GM18951 (cell line): Measurements from ENCODE around the gene SCAMP2.
A peak's percentile ranks its signal among the peaks of the same experiment; 100 is the strongest.
"Not testable (repeated sequence)": the region's sequence is repeated elsewhere in the genome, so short reads cannot be mapped to it uniquely, and the experiment has no call there.

Experiments
- POLR2A ChIP-seq: IDR thresholded peaks from 4 replicates; pipeline ENCODE4 v1.6.1; 2011; ENCODE audit warnings: mild to moderate bottlenecking; ENCODE audit not compliant: insufficient read length, insufficient read depth; ENCODE audit errors: extremely low read depth
- in situ Hi-C: fragments of 300-500 bp; cut with MboI; formaldehyde crosslinking; loops from one replicate; pipeline ENCODE4 v1.12.0; 2022; ENCODE audit warnings: low sequenced_read_pairs, mixed read lengths, inconsistent platforms; ENCODE audit not compliant: unreplicated experiment

The SCAMP2 gene

GRCh38 chr15:74901612-74902063 lies 28.5 kb upstream of the SCAMP2 start:
- no peak for TF ChIP-seq POLR2A
- in situ Hi-C loops = no loop called here

- in situ Hi-C loops = loop anchor here (10.0 kb wide), 1 partner anchor 52 kb away; the partner anchor contains the start of gene ULK3
- no peak for TF ChIP-seq POLR2A
These were observed 24.1 kb upstream of the SCAMP2 start for GRCh38 chr15:74897300-74897701.

DNA sequence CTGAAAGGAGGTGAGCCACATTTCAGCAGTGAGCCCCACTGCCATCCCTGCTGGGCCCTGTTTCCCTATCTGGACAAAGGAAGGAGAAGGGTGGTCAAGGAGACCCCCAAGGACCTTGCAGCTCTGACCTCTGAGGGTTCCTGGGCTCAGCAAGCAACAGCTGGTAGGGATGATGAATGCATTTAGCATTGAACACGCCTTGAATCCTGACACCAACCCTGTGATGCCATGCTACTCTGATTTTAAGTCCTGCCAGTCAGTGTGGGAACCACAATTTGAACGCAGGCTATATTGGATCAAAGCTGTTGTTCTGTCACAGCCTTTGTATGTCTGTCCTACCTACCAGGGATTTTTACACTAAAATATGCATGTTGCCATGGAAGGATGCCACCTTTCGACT lies 23.2 kb upstream of the SCAMP2 start:
- TF ChIP-seq POLR2A = no peak
- in situ Hi-C loops = loop anchor here (10.0 kb wide), 1 partner anchor 52 kb away; the partner anchor contains the start of gene ULK3

GRCh38 chr15:74895830-74896229 lies 22.7 kb upstream of the SCAMP2 start:
- in situ Hi-C loops = loop anchor here (10.0 kb wide), 1 partner anchor 51 kb away; the partner anchor contains the start of gene ULK3
- no peak for TF ChIP-seq POLR2A

DNA sequence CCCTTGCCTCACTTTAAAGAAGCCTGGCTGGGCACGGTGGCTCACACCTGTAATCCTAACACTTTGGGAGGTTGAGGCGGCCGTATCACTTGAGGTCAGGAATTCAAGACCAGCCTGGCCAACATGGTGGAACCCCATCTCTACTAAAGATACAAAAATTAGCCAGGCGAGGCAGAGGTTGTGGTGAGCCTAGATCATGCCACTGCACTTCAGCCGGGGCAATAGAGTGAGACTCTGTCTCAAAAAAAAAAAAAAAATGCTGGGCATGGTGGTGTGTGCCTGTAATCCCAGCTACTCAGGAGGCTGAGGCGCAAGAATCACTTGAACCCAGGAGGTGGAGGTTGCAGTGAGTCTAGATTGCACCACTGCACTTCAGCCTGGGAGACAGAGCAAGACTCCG lies 21.2 kb upstream of the SCAMP2 start:
- in situ Hi-C loops = loop anchor here (10.0 kb wide), 1 partner anchor 50 kb away; the partner anchor contains the start of gene ULK3

DNA sequence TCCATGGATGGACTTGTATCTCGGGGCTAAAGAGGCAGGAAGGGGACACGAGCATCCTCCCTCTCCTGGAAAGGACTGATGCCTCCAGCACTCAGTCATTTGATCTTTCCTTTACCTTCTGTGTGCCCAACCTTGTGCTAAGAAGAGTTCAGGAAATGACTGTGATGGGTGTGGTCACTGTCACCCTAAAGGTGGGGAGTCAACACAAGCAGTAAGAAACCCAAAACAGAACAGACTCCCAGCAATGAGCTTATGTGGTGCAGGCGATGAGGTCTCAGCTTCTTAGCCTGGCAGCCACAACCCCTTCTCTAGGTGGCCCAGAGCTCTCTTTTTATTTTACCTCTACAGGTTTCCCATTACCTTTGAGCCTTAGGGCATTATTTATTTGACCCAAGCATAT lies 20.5 kb upstream of the SCAMP2 start:
- in situ Hi-C loops = loop anchor here (10.0 kb wide), 1 partner anchor 49 kb away; the partner anchor contains the start of gene ULK3
- TF ChIP-seq POLR2A = no peak

GRCh38 chr15:74892931-74893330 lies 19.8 kb upstream of the SCAMP2 start:
- in situ Hi-C loops = loop anchor here (10.0 kb wide), 1 partner anchor 48 kb away; the partner anchor contains the start of gene ULK3

DNA sequence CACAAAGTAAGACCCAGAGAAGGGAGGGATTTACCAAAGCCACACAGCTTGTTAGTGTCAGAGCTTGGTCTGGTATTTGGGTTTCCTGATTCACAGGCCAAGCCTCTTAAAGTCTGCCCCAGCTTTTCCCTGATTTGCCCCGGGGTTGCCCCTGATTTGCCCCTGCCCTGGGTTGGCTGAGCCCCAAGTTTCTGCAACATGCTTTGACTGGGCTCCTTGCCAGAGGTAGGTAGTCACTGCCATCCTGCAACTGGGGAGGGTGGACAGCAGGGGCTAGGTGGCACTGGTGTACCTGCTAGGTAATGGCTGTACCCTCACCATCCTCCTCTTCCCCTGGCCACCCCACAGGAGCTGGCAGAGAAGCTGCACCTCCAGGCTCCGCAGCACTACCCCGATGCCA lies 19.1 kb upstream of the SCAMP2 start:
- in situ Hi-C loops = loop anchor here (10.0 kb wide), 1 partner anchor 48 kb away; the partner anchor contains the start of gene ULK3
- no peak for TF ChIP-seq POLR2A

More at GRCh38 chr15:74892931-74893330, 19.8 kb upstream of the SCAMP2 start:
- TF ChIP-seq POLR2A = no peak

GRCh38 chr15:74891469-74891868 lies 18.3 kb upstream of the SCAMP2 start:
- TF ChIP-seq POLR2A = no peak
- in situ Hi-C loops = loop anchor here (10.0 kb wide), 1 partner anchor 47 kb away; the partner anchor contains the start of gene ULK3

DNA sequence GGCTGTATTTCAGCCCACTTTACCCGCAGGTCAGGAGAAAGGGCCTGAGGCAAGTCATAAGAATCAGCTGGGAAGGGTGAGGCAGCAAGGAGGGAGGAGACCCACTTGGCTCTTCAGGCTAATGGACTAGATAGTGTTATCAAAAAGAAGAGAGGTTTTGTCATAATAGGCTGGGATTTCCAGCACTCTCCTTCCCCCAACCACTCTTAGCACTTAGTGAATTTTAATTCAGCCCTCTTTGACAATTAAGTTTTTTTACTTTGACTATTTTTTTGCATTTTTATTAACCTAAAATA lies 17.4 kb upstream of the SCAMP2 start:
- in situ Hi-C loops = loop anchor here (10.0 kb wide), 1 partner anchor 46 kb away; the partner anchor contains the start of gene ULK3
- TF ChIP-seq POLR2A = no peak

DNA sequence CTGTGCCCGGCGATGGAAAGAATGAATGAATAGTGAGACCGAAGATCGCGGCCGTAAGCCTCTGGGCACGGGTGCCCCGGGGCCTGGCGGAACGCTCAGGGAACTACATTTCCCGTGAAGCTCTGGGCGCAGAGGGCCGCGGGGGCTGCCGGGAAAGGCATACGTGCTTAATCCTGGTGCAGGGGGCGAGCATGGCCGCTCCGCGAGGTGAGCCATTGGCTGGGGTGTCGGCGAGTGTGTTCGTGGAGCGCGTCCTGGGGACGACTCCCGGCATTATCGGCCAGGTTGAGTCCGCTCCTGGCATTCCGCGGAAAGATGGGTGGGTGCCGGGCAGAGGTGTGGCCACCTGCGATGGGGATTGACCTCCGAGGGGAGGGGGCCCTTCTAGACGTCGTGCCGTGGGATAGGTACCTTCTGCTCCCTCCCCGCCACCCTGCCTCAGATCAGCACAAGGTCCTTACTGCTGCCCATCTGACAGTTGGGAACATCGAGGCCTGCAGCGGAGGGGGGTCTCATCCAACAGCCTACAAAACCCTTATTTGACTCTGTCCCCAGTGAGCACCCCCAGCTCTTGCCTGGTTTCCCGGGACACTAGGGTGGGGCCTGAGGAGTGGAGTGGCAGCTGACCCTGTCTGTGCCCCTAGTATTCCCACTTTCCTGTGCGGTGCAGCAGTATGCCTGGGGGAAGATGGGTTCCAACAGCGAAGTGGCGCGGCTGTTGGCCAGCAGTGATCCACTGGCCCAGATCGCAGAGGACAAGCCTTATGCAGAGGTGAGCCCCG lies 16.9 kb upstream of the SCAMP2 start, which contains the start of gene MPI:
Gene MPI, plus strand, starts transcription at position 160 of the 782 bp plus-strand sequence. Its CDS starts 32 bp downstream, at position 192.
- in situ Hi-C loops = loop anchor here (10.0 kb wide), 1 partner anchor 45 kb away; the partner anchor contains the start of gene ULK3
- peak; percentile 93 for TF ChIP-seq POLR2A

DNA sequence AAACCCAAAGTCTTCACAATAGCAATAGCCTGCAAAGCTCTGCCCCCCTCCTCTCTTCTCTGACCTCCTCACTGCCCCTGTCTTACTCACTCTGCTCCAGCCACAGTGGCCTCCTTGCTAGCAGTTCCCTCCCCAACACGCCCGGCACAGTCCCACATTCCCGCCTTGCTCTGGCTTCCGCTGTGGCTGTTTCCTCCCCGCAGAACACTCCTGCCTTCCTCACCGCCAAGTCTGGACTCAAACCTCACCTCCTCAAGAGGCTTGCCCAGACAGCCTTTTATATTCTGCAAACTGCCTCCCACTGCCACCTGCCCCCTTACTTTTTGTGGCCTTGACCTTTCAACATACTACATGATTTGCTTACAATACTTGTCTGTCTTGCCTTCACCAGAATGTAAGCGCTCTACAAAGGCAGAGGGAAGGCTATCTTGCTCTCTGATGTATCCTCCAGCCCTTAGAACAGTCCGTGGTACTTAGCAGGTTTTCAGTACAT lies 16.3 kb upstream of the SCAMP2 start:
- in situ Hi-C loops = no loop called here
- no peak for TF ChIP-seq POLR2A

DNA sequence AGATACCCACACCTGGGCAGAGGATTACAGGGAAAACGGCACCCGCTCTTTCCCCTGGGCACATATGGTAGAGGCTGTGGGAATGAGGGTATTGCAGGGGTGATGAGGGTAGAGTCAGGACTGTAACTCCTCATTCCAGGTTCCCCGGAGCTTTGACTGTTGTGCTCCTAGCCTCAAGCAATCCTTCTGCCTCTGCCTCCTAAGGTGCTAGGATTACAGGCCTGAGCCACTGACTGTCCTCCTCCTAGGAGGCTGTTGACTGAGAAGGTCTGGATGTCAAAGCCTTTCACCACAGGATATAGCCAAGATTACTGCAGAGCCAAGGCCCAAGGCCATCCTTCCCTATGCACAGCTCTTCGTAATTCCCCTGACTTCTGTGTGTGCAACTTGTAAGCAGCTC lies 15.6 kb upstream of the SCAMP2 start:
- in situ Hi-C loops = no loop called here
- TF ChIP-seq POLR2A = no peak

GRCh38 chr15:74887537-74888193 lies 14.5 kb upstream of the SCAMP2 start:
- in situ Hi-C loops = not testable (repeated sequence)
